GM10248 (cell line): ENCODE data around the gene STK39.
"Not testable (repeated sequence)": the region's sequence is repeated elsewhere in the genome, so short reads cannot be mapped to it uniquely, and the experiment has no call there.

Source experiments
- CTCF ChIA-PET: fragments of 300-600 bp; sonication (Branson Sonifier 250); formaldehyde crosslinking; extraction: SDS; loops from one replicate; lab custom pipeline; 2021; ENCODE audit warnings: antibody characterized with exemption; lab: Yijun Ruan, JAX
- POLR2A ChIA-PET: fragments of 350-650 bp; sonication (Branson Sonifier 250); formaldehyde crosslinking; extraction: SDS; loops from one replicate; lab custom pipeline; 2020; ENCODE audit warnings: antibody characterized with exemption; lab: Yijun Ruan, JAX
- DNase-seq: peaks from one replicate; pipeline ENCODE4 v3.0.0; 2012; ENCODE audit errors: extremely low spot score
- TF ChIP-seq, protein P1 (sequence below): IDR thresholded peaks from 2 replicates; pipeline ENCODE4 v1.5.1; 2012; ENCODE audit warnings: mild to moderate bottlenecking, low read depth; ENCODE audit errors: extremely low read depth, missing control alignments, control extremely low read depth

The STK39 gene

DNA sequence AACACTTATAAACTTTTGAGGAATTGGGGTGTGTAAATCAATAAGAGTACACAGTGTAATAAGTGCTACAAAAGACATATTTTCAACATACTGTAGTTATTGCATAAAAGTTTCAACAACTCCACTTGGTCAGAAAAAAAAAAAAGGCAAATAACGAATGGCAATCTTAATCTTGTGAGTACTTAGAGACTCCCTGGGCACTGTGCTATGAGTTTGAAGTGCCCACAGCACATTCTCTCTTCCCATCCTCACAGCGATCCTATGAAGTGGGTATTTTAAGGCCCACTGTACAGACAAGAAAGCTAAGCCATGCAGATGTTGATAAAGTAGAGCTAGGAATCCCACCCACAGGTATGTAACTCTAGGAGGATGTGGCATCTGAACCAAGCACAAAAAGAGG lies 112.3 kb downstream of the STK39 start:
- TF ChIP-seq, protein P1, sequence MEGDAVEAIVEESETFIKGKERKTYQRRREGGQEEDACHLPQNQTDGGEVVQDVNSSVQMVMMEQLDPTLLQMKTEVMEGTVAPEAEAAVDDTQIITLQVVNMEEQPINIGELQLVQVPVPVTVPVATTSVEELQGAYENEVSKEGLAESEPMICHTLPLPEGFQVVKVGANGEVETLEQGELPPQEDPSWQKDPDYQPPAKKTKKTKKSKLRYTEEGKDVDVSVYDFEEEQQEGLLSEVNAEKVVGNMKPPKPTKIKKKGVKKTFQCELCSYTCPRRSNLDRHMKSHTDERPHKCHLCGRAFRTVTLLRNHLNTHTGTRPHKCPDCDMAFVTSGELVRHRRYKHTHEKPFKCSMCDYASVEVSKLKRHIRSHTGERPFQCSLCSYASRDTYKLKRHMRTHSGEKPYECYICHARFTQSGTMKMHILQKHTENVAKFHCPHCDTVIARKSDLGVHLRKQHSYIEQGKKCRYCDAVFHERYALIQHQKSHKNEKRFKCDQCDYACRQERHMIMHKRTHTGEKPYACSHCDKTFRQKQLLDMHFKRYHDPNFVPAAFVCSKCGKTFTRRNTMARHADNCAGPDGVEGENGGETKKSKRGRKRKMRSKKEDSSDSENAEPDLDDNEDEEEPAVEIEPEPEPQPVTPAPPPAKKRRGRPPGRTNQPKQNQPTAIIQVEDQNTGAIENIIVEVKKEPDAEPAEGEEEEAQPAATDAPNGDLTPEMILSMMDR: no peak
- POLR2A ChIA-PET: no interaction called here
- CTCF ChIA-PET: interaction anchor here (1.2 to 9.7 kb wide), 3 partner anchors 11 to 96 kb away, joined by 4 to 99 read pairs (median 10); no protein-coding TSS in a partner anchor
- DNase-seq: no peak

DNA sequence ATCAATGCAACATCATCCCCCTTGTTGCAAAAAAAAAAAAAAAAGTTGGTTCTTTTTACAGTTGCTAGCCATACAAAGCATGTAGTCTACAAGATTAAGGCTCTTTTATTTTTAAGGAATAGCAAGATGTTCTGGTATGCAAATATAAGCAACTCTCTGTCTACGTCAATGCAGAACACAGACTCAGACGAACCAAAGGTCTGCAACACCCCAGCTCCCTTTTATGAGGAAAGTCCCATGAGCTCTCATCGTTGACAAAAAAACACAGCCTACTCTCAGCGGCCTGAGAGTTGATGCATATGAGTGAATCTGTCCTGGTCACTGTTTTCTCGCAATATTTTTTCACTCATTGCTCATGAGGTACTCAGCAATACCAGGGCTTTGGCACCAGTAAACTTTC lies 112.9 kb downstream of the STK39 start:
- POLR2A ChIA-PET: no interaction called here
- TF ChIP-seq, protein P1: no peak
- no peak for DNase-seq
- CTCF ChIA-PET: interaction anchor here (1.2 to 9.7 kb wide), 2 partner anchors 12 to 16 kb away, joined by 3 to 99 read pairs; no protein-coding TSS in a partner anchor

DNA sequence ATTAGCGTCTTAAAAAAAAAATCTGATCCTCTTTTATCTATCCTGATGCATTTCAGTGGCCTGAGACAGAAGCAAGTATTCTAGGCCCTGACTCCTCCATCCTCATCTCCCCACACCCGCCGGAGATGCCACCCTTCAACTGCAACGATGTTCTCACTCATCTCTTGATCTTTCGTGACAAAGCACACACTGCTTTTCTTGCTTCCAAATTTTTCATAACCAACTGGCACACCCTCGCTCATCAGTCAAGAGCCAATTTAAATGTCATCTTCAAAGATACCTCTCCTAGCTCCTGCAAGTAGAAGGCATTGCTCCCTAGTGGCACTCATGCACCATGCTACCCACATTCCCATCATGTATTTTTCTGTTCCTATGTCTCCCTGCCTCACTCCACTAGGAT lies 115.0 kb downstream of the STK39 start:
- TF ChIP-seq, protein P1: no peak

DNA sequence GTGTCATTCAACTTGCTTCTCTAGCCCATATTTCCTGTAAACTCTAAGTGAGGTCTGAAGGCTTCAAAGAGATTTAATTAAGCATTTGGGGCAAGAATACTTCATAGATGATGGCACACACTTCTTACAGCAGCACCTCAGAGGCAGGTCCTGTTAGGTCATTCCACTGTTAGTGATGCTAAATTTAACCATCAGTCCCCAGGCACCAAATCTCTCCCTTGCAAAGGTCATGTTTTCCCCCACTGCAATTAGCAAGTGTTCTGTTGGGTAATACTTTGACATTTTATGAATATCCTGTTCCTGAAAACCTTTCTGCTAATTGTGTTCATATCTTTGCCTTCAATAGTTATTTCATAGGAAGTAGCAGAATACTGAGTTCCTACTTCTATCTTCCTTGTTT lies 117.0 kb downstream of the STK39 start:
- TF ChIP-seq, protein P1: no peak
- ChIA-PET CTCF (interaction anchor here (9.7 kb wide), 1 partner anchor 12 kb away, joined by 99 read pairs; no protein-coding TSS in a partner anchor), POLR2A (no interaction called here)
- DNase-seq: no peak

More for the DNA sequence above, 115.0 kb downstream of the STK39 start:
- ChIA-PET CTCF (interaction anchor here (9.7 kb wide), 1 partner anchor 14 kb away, joined by 99 read pairs; no protein-coding TSS in a partner anchor), POLR2A (no interaction called here)
- DNase-seq: no peak

DNA sequence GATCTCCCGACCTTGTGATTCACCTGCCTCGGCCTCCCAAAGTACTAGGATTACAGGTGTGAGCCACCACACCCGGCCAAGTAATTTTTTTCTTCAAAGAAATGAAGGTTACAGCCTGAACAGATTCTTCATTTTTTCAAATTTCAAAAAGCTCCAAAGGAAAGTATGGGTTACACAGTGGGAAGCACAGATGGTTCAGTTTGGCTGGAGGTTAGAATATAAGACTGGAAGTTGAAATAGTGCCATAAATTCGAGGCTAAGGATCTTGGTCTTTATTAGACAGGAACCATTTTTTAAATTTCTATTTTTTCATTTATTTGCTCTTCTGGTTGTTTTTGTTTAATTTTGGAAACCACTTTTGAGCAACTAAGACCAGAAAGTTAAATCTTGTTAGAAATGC lies 120.0 kb downstream of the STK39 start:
- TF ChIP-seq, protein P1: no peak
- ChIA-PET CTCF (interaction anchor here (1.9 to 9.7 kb wide), 2 partner anchors 9 to 18 kb away, joined by 4 to 99 read pairs; no protein-coding TSS in a partner anchor), POLR2A (no interaction called here)
- no peak for DNase-seq

DNA sequence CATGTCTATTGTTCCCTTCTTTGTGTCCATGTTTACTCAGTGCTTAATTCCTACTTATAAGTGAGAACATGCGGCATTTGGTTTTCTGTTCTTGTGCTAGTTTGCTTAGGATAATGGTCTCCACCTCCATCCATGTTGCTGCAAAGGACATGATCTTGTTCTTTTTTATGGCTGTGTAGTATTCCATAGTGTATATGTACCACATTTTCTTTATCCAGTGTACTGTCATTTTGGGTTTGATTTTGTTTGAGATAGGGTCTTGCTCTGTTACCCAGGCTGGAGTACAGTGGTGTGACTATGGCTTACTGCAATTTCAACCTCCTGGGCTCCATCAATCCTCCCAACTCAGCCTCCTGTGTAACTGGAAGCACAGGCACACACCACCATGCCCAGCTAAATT lies 125.2 kb downstream of the STK39 start:
- DNase-seq, CTCF ChIA-PET, POLR2A ChIA-PET: not testable (repeated sequence)

DNA sequence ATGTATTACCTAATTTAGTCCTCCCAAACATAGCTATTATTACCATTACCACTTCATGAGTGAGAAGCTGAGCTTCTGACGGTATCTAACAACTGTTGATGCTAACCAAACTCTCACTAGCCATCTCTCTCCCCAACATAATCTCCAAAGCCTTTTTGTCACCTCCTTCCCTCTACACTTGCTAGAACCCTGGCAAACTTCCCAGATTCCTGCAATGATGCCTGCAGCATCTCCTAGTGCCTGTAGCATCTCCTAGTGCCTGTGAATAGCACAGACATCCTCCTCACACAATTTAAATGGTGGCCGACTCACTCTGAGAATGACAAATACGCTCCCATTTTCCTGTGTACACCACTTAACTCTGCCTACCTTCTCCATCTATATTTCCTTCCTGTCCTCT lies 126.7 kb downstream of the STK39 start:
- DNase-seq: no peak
- TF ChIP-seq, protein P1: no peak
- ChIA-PET POLR2A (no interaction called here), CTCF (interaction anchor here (0.9 to 7.5 kb wide), 12 partner anchors 11 to 1607 kb away, joined by 3 to 111 read pairs (median 10); no protein-coding TSS in a partner anchor)
